WTC11 (cell line): Measurements from ENCODE around the gene EVX1. TPM values are rescaled to one million over a fixed set of nuclear protein-coding genes. Genes with fewer than 3 reads are reported as not detected.

Experiments used
- ATAC-seq: fragments of 200-7000 bp; cut with Tn5 transposase; 2 replicates; pipeline ENCODE4 v1.10.0; 2021; ENCODE audit warnings: mild to moderate bottlenecking, moderate library complexity
- CTCF ChIA-PET: fragments of 300-600 bp; sonication (Branson Sonifier 250); formaldehyde crosslinking; loops from one replicate; lab custom pipeline; 2021; ENCODE audit warnings: antibody characterized with exemption; lab: Charles Lee
- POLR2A ChIA-PET: fragments of 350-600 bp; sonication (Branson Sonifier 250); formaldehyde crosslinking; loops from one replicate; lab custom pipeline; 2021; ENCODE audit warnings: antibody characterized with exemption; lab: Charles Lee
- DNase-seq: peaks from one replicate; pipeline ENCODE4 v3.0.0; 2021; ENCODE audit warnings: low spot score
- H3K27ac Mint-ChIP-seq: 2 replicates; pipeline ENCODE4 v1.8.0; 2021; ENCODE audit warnings: mixed read lengths
- H3K27me3 Mint-ChIP-seq: 2 replicates; pipeline ENCODE4 v1.8.0; 2021; ENCODE audit warnings: low read depth, mild to moderate bottlenecking, moderate library complexity, mixed read lengths
- H3K36me3 Mint-ChIP-seq: 2 replicates; pipeline ENCODE4 v1.8.0; 2021; ENCODE audit warnings: mixed read lengths
- H3K4me1 Mint-ChIP-seq: 2 replicates; pipeline ENCODE4 v1.8.0; 2022; ENCODE audit warnings: mixed read lengths
- H3K4me3 Mint-ChIP-seq: 2 replicates; pipeline ENCODE4 v1.8.0; 2021; ENCODE audit warnings: mild to moderate bottlenecking, moderate library complexity, mixed read lengths
- H3K9me3 Mint-ChIP-seq: 2 replicates; pipeline ENCODE4 v1.8.0; 2021; ENCODE audit warnings: mixed read lengths
- ESRRA ChIP-seq: sonication (generic); formaldehyde crosslinking; IDR thresholded peaks from 2 replicates; pipeline ENCODE4 v1.8.1; 2022; ENCODE audit warnings: mild to moderate bottlenecking, missing genetic modification reagents, borderline replicate concordance
- MLX ChIP-seq: sonication (generic); formaldehyde crosslinking; IDR thresholded peaks from 2 replicates; pipeline ENCODE4 v1.8.1; 2023; ENCODE audit warnings: mild to moderate bottlenecking, missing genetic modification reagents, moderate library complexity
- NR2C2 ChIP-seq: sonication (generic); formaldehyde crosslinking; IDR thresholded peaks from 2 replicates; pipeline ENCODE4 v1.8.0; 2022; ENCODE audit warnings: mild to moderate bottlenecking, missing genetic modification reagents
- PRRX2 ChIP-seq: fragments of 250-450 bp; sonication (Bioruptor Pico); IDR thresholded peaks from 2 replicates; pipeline ENCODE4 v1.8.0; 2021; ENCODE audit warnings: mild to moderate bottlenecking
- SMAD4 ChIP-seq: sonication (generic); formaldehyde crosslinking; IDR thresholded peaks from 2 replicates; pipeline ENCODE4 v1.8.0; 2022; ENCODE audit warnings: mild to moderate bottlenecking, missing genetic modification reagents
- ZBTB21 ChIP-seq: sonication (generic); formaldehyde crosslinking; IDR thresholded peaks from 2 replicates; pipeline ENCODE4 v1.8.1; 2023; ENCODE audit warnings: mild to moderate bottlenecking, missing genetic modification reagents, borderline replicate concordance
- ZNF138 ChIP-seq: sonication (generic); formaldehyde crosslinking; conservative IDR thresholded peaks from 2 replicates; pipeline ENCODE4 v1.8.1; 2022; ENCODE audit warnings: mild to moderate bottlenecking, moderate library complexity, missing genetic modification reagents
- ZNF532 ChIP-seq: fragments of 250-450 bp; sonication (Bioruptor Pico); IDR thresholded peaks from 2 replicates; pipeline ENCODE4 v1.9.0; 2021; ENCODE audit warnings: mild to moderate bottlenecking, borderline replicate concordance
- total RNA-seq: library from RNA; stranded (reverse); gene quantifications from 3 replicates; pipeline ENCODE4 v1.2.3, GENCODE V29; 2021
- TF ChIP-seq, protein P1 (sequence below): fragments of 200-600 bp; IDR thresholded peaks from 2 replicates; pipeline ENCODE4 v1.8.0; 2022; ENCODE audit warnings: antibody characterized with exemption
- TF ChIP-seq, protein P2 (sequence below): fragments of 250-450 bp; sonication (Bioruptor Pico); IDR thresholded peaks from 2 replicates; pipeline ENCODE4 v2.1.2; 2022; ENCODE audit warnings: mild to moderate bottlenecking, moderate library complexity
- TF ChIP-seq, protein P3 (sequence below): sonication (generic); formaldehyde crosslinking; IDR thresholded peaks from 2 replicates; pipeline ENCODE4 v1.8.1; 2022; ENCODE audit warnings: missing genetic modification reagents, borderline replicate concordance
- TF ChIP-seq, protein P4 (sequence below): sonication (generic); formaldehyde crosslinking; conservative IDR thresholded peaks from 2 replicates; pipeline ENCODE4 v1.8.1; 2023; ENCODE audit warnings: mild to moderate bottlenecking, low read depth, missing genetic modification reagents, moderate library complexity

The EVX1 gene
- total RNA-seq, 1 experiment from 2014 or later, result not detected

DNA sequence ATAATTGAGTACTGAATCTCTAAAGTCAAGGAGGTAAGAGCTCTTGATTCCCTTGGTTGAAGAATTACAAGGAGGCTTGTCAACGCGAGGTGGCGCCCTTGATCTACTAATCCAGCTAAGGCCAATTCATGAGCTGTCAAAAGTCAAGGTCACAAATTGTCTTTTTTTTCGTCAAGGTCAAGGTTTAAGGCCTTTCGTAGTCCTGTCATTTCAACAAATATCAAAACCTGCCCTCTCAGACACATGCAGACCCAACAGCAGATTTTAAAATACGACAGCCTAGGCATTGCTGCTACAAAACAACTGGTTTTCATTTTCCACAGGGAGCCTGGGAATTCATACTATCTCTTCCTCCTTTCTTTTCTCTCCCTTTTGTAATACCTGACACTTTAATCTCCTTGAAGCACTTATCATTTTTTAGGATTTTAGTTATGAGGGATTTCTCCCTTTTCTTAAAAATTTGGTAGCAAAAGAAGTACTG, 46.3 kb upstream of the EVX1 start:
- ATAC-seq (no peak), DNase-seq (peak; percentile 90)
- H3K27me3 Mint-ChIP-seq, result peaks cover 96% of the 10 kb centered on the region
- TF ChIP-seq ESRRA (peak; percentile 92; the same call in 1 of the 2 replicates), ZNF532 (no peak)
- TF ChIP-seq, protein P1, sequence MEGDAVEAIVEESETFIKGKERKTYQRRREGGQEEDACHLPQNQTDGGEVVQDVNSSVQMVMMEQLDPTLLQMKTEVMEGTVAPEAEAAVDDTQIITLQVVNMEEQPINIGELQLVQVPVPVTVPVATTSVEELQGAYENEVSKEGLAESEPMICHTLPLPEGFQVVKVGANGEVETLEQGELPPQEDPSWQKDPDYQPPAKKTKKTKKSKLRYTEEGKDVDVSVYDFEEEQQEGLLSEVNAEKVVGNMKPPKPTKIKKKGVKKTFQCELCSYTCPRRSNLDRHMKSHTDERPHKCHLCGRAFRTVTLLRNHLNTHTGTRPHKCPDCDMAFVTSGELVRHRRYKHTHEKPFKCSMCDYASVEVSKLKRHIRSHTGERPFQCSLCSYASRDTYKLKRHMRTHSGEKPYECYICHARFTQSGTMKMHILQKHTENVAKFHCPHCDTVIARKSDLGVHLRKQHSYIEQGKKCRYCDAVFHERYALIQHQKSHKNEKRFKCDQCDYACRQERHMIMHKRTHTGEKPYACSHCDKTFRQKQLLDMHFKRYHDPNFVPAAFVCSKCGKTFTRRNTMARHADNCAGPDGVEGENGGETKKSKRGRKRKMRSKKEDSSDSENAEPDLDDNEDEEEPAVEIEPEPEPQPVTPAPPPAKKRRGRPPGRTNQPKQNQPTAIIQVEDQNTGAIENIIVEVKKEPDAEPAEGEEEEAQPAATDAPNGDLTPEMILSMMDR, result peak; percentile 55
- no peaks in the 10 kb centered on the region for H3K36me3 Mint-ChIP-seq
- no peak overlapping the region for H3K27ac Mint-ChIP-seq
- peaks cover 17% of the 10 kb centered on the region for H3K4me1 Mint-ChIP-seq
- no peak overlapping the region for H3K4me3 Mint-ChIP-seq
- ChIA-PET CTCF (interaction anchor here (0.5 to 4.2 kb wide), 66 partner anchors 9 to 1430 kb away, joined by 3 to 32 read pairs (median 4); partner anchors contain the start of genes EVX1, HIBADH, HOXA11 and TAX1BP1), POLR2A (interaction anchor here (0.5 kb wide), 1 partner anchor 812 kb away, joined by 3 read pairs; no protein-coding TSS in a partner anchor)
- H3K9me3 Mint-ChIP-seq, result no peaks in the 10 kb centered on the region

- no peak for DNase-seq
- Mint-ChIP-seq H3K9me3 (no peaks in the 10 kb centered on the region), H3K36me3 (no peaks in the 10 kb centered on the region), H3K4me3 (no peak overlapping the region), H3K27me3 (peaks cover 96% of the 10 kb centered on the region), H3K4me1 (peaks cover 24% of the 10 kb centered on the region), H3K27ac (no peak overlapping the region)
- POLR2A ChIA-PET, result no interaction called here
- no peak for ATAC-seq
- TF ChIP-seq, protein P2, sequence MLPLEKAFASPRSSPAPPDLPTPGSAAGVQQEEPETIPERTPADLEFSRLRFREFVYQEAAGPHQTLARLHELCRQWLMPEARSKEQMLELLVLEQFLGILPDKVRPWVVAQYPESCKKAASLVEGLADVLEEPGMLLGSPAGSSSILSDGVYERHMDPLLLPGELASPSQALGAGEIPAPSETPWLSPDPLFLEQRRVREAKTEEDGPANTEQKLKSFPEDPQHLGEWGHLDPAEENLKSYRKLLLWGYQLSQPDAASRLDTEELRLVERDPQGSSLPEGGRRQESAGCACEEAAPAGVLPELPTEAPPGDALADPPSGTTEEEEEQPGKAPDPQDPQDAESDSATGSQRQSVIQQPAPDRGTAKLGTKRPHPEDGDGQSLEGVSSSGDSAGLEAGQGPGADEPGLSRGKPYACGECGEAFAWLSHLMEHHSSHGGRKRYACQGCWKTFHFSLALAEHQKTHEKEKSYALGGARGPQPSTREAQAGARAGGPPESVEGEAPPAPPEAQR (CRISPR knock-in tag), result no peak
- TF ChIP-seq MLX (CRISPR knock-in tag), result no peak
- no peak for TF ChIP-seq ZBTB21 (CRISPR knock-in tag)
- TF ChIP-seq, protein P3, sequence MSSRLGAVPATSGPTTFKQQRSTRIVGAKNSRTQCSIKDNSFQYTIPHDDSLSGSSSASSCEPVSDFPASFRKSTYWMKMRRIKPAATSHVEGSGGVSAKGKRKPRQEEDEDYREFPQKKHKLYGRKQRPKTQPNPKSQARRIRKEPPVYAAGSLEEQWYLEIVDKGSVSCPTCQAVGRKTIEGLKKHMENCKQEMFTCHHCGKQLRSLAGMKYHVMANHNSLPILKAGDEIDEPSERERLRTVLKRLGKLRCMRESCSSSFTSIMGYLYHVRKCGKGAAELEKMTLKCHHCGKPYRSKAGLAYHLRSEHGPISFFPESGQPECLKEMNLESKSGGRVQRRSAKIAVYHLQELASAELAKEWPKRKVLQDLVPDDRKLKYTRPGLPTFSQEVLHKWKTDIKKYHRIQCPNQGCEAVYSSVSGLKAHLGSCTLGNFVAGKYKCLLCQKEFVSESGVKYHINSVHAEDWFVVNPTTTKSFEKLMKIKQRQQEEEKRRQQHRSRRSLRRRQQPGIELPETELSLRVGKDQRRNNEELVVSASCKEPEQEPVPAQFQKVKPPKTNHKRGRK (CRISPR knock-in tag), result no peak
- TF ChIP-seq NR2C2 (CRISPR knock-in tag), result no peak
- TF ChIP-seq PRRX2 (CRISPR knock-in tag), result no peak
- TF ChIP-seq SMAD4 (CRISPR knock-in tag), result no peak
- TF ChIP-seq, protein P4, sequence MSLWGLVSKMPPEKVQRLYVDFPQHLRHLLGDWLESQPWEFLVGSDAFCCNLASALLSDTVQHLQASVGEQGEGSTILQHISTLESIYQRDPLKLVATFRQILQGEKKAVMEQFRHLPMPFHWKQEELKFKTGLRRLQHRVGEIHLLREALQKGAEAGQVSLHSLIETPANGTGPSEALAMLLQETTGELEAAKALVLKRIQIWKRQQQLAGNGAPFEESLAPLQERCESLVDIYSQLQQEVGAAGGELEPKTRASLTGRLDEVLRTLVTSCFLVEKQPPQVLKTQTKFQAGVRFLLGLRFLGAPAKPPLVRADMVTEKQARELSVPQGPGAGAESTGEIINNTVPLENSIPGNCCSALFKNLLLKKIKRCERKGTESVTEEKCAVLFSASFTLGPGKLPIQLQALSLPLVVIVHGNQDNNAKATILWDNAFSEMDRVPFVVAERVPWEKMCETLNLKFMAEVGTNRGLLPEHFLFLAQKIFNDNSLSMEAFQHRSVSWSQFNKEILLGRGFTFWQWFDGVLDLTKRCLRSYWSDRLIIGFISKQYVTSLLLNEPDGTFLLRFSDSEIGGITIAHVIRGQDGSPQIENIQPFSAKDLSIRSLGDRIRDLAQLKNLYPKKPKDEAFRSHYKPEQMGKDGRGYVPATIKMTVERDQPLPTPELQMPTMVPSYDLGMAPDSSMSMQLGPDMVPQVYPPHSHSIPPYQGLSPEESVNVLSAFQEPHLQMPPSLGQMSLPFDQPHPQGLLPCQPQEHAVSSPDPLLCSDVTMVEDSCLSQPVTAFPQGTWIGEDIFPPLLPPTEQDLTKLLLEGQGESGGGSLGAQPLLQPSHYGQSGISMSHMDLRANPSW, result no peak
- no peak for TF ChIP-seq ZNF138 (CRISPR knock-in tag)
- CTCF ChIA-PET, result no interaction called here
Measured at GRCh38 chr7:27197137-27198042, 45.2 kb upstream of the EVX1 start.
